Stimulated activated CD8-positive, alpha-beta memory T cell treated with anti-CD3 and anti-CD28 coated beads, Interleukin-4, amount 100 ng/mL, for 48 hours (primary cell): Measurements from ENCODE around the gene ERVW-1.
"Not testable (repeated sequence)": the region's sequence is repeated elsewhere in the genome, so short reads cannot be mapped to it uniquely, and the experiment has no call there.

Experiments
- DNase-seq: peaks from one replicate; pipeline ENCODE4 v3.0.0-alpha.2; 2020

Gene ERVW-1

GRCh38 chr7:92466682-92467081 is 11.1 kb downstream of the ERVW-1 start:
- no peak for DNase-seq

- DNase-seq: no peak
Observed at GRCh38 chr7:92464515-92464914, 13.2 kb downstream of the ERVW-1 start.

GRCh38 chr7:92462560-92462959 is 15.2 kb downstream of the ERVW-1 start:
- DNase-seq: no peak

GRCh38 chr7:92461027-92462003 is 16.4 kb downstream of the ERVW-1 start:
- peak; percentile 28 for DNase-seq

- DNase-seq: no peak
Observed at GRCh38 chr7:92460510-92460909, 17.2 kb downstream of the ERVW-1 start.

GRCh38 chr7:92460109-92460508 is 17.6 kb downstream of the ERVW-1 start:
- no peak for DNase-seq

DNA sequence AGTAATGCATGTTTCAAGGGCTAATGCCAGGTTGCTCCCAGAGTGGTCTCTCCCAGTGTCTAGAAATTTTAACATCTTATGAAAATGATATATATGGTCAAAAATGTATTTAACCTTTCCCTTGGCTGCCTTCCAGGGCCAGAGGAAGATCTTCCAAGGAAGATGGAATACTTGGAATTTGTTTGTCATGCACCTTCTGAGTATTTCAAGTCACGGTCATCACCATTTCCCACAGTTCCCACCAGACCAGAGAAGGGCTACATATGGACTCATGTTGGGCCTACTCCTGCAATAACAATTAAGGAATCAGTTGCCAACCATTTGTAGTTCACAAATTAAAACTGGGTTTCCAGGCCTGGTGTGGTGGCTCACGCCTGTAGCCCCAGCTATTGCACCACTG is 21.5 kb downstream of the ERVW-1 start:
- DNase-seq: no peak

DNA sequence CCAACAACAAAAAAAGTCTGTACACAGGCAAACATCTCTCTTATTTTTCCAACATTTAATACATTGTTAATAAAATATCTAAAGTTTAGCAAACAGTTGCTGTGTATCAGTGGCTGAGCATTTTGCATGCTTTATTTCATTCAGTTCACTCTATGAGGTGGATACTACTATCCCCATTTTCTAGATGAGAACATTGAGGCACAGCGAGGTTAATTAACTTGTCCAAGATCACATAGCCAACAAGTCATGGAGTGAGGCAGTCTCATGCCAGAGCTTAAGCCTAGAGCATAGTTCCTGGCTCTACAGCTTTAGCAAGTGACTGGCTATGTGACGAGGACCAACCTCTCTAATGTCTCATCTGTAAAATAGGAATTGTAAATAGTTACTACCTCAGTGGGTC is 26.1 kb downstream of the ERVW-1 start:
- no peak for DNase-seq

DNA sequence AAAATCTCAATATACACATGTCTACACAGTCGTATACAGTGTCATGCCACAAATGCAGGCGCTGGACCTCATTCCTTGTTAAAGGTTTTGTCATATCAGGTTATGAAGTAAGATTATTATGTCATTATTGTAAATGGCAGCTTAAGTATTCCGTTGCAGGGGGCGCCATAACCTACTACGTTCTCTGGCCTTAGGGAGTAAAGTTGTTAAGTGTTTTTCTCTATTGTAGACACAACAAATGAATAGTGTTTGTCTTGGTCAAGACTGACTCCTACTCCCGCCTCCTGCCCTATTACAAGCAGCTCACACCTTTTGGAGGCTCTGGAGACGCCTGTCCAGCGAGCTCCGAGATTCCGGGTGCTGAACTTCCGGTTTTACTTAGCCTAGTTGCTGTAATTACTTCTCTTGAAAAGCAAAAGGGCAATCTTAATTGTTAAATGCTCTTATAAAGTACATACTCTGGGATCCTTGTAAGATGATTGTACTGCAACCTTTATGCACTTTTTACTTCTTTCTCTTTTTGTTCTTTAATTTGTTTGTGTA is 29.5 kb downstream of the ERVW-1 start:
- DNase-seq: peak; percentile 60

- peak; percentile 86 for DNase-seq
Observed at GRCh38 chr7:92447345-92448204, 30.2 kb downstream of the ERVW-1 start, which contains the start of gene GATAD1. GATAD1 (plus strand) TSS chr7:92447482; CDS start chr7:92447730, 248 bp downstream.

- no peak for DNase-seq
Observed at GRCh38 chr7:92446869-92447344, 30.8 kb downstream of the ERVW-1 start.

DNA sequence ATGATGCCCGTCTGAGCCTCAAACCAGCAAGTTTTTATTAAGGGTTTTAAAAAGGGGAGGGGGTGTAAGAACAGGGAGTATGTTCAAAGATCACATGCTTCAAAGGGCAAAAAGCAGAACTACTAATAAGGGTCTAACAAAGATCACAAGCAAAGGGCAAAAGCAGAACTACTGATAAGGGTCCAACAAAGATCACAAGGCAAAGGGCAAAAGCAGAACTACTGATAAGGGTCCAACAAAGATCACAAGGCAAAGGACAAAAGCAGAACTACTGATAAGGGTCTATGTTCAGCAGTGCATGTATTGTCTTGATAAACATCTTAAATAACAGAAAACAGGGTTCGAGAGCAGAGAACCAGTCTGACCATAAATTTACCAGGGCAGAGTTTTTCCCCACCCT is 35.0 kb downstream of the ERVW-1 start:
- DNase-seq: not testable (repeated sequence)

- DNase-seq: no peak
Observed at GRCh38 chr7:92437956-92438491, 39.7 kb downstream of the ERVW-1 start.

DNA sequence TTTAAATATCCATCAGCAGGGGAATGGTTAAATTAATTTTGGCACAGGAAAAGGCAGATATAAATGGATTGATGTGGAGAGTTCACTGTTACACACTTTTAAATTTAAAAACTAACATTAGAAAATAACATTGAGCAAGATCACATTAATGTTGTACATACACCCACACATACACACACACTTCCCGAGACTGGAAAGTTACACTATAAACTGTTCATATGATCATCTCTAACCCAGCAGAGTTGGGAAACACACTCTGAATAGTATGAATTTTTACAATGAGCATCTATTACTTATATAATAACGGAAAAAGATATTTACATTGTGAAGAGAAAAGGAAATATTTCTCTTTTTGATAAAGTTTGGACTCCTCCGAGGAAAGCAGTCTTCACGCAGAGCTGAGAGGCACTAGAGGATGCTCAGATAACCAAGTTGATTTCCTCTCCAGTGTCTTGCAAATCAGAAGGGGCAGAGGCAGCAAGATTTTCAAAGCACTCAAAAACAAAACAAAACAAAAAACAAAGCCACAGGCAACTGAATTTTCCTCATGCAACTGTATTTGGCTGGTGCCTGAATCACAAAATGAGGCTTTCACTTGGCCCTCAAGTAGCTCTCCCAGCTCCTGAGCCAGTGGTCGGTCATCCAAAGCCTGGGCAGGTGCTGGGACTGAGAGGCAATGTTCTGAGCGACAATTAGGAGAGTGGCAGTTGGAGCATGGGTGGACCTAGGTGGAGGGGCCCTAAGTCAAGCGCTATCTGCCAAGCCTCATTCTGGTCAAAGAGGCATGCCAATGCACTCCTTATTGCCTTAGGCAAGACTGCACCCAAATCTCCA is 40.9 kb downstream of the ERVW-1 start:
- DNase-seq: no peak

DNA sequence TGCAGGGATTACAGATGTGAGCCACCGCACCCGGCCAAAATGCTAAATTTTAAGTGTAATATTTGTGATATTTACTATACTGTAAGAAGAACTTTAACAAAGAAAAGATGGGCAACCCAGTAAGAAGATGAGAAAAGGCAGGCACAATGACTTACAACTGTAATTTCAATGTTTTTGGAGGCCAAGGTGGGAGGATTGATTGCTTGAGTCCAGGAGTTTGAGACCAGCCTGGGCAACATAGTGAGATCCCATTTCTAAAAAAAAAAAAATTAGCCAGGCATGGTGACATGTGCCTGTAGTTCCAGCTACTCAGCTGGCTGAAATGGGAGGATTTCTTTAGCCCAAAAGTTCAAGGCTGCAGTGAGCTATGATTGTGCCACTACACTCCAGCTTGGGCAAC is 42.2 kb downstream of the ERVW-1 start:
- DNase-seq: no peak

DNA sequence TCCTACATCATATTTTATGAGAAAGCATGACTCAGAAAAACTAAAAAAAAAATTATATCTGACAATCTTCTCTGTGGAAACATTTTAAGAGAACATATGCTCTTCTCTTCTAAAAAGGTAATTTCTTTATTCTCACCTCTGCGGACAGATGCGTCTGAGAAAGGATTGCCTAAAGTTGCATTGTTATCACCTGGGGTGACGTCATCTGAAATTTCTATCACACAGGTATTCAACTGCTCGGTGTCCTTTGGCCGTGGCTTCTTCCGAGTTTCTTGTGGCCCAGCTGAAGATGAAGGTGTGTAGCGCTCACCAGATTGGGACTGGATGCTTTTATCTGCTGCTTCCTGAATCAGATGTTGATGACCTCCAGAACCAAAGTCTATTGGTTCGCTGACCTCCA is 44.7 kb downstream of the ERVW-1 start:
- no peak for DNase-seq

GRCh38 chr7:92432299-92432946 is 45.3 kb downstream of the ERVW-1 start:
- no peak for DNase-seq

GRCh38 chr7:92427193-92427592 is 50.6 kb downstream of the ERVW-1 start:
- no peak for DNase-seq

- DNase-seq: no peak
Observed at GRCh38 chr7:92425311-92425947, 52.3 kb downstream of the ERVW-1 start.

DNA sequence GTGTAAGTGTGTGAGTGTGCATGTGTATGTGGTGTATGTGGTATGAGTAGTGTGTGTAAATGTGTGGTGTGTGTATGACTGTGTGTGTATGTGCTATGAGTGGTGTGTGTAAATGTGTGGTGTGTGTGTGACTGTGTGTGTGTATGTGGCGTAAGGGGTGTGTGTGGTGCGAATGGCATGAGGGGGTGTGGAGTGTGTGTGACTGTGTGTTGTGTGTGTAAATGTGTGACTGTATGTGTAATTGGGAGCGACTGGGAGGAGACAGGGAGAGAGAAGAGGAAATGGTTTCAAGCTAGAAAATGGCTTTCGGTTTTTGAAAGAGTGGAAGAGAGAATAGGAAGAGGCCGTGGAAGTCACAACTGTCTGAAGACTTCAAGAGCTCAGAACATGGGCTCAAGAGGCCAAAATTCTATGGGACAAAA is 54.0 kb downstream of the ERVW-1 start:
- DNase-seq: no peak

DNA sequence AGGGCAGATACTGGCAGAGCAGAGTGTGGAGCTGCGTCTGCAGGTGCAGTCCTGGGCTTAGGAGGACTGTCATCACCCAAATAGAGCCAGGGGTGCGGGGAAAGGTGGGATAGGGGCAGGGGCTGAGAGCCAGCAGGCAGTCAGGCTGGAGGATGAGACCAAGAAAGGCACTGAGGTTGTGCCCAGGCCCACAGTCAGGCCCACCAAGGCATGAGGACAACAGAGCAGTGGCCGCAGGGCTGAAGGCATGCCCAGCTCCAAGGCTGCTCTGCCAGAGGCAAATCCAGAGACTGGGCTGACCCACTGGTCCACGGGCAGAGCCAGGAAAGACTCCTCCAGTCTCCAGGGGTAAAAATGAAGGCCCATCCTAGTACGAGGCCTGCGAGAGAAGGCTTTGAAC is 54.8 kb downstream of the ERVW-1 start:
- no peak for DNase-seq
